ENCODE data around the gene TMEM209. TPM values are rescaled to one million over a fixed set of nuclear protein-coding genes. Genes with fewer than 3 reads are reported as not detected.

TMEM209 gene
- total RNA-seq, 2 donors from 2014 or later: 7.6 to 12.2 TPM

DNA sequence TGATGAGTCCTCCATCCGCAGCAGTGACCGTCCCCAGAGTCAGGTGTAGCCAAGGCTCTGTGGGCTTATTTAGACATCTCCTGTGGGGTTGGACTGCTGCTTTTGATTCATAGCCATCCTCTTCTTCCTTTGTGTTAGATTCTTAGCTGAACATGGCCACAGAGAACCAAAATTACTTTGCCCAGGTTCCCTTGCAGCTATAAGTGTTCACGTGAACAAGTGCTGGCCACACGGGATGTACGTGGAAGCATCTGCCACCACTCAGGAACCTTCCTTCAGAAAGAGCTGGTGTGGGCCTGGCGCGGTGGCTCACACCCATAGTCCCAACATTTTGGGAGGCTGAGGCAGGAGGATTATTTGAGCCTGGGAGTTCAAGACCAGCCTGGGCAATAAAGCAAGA, 49.1 kb downstream of the TMEM209 start:
- WGBS, 2 donors: 98 to 99% methylated on average over 7 of the region's 7 CpGs
- peaks cover 20% of the 10 kb centered on the region for H3K4me1 ChIP-seq
- no peak for TF ChIP-seq POLR2A (IDR thresholded peaks at IDR 0.05)
- TF ChIP-seq, protein P1, sequence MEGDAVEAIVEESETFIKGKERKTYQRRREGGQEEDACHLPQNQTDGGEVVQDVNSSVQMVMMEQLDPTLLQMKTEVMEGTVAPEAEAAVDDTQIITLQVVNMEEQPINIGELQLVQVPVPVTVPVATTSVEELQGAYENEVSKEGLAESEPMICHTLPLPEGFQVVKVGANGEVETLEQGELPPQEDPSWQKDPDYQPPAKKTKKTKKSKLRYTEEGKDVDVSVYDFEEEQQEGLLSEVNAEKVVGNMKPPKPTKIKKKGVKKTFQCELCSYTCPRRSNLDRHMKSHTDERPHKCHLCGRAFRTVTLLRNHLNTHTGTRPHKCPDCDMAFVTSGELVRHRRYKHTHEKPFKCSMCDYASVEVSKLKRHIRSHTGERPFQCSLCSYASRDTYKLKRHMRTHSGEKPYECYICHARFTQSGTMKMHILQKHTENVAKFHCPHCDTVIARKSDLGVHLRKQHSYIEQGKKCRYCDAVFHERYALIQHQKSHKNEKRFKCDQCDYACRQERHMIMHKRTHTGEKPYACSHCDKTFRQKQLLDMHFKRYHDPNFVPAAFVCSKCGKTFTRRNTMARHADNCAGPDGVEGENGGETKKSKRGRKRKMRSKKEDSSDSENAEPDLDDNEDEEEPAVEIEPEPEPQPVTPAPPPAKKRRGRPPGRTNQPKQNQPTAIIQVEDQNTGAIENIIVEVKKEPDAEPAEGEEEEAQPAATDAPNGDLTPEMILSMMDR (IDR thresholded peaks at IDR 0.05): no peak
- no peaks in the 10 kb centered on the region for H3K9me3 ChIP-seq
- no peak overlapping the region for H3K4me3 ChIP-seq
- H3K36me3 ChIP-seq (replicated peaks in 1 of 2; ENCODE audit: insufficient read depth in 1 of 2, low read depth in 2 of 2): no peaks in the 10 kb centered on the region
- H3K27ac ChIP-seq: no peak overlapping the region
- H3K27me3 ChIP-seq: no peaks in the 10 kb centered on the region
- no peak for DNase-seq
- intact Hi-C loops (cut with DNase I): no loop called here
- ATAC-seq: no peak

DNA sequence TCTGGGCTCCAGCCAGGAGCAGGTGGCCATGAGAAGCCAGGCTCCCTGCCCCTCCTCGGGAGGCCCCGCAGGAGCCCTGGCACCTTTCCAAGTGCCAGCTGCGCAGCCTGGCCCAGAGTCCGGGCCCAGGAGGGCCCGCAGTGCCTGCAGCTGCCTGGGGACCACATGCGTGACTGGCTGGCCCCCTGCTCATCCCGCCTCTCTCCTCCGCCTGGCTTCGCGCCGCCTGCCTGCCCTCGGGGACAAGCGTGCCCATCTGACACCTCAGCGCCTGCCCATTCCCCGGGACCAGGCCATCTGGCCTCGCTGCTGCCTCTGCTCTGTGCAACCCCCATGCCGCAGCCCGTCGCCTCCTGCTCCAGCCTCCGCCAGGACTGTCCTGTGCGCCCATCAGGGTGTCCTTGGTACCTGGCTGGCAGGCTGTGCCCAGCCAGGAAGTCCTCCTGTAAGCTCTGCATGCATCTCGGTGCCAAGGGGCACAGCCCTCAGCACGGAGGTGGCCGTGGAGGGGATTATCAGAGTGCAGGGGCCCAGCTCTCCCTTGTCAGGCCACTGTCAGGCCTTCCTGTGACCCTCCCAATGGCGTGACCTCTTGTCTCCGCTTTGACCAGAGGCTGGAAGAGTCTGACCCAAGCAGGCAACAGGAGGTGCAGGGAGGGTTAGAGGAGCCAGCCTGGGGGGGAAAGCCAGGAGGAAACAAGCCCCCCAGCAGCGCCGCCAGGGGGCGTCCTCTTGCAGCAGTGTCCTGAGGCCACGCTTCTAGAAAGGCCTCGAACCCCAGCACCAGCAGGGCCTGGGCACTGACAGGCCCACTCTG, 50.5 kb downstream of the TMEM209 start:
- Histone ChIP-seq H3K36me3 (replicated peaks in 1 of 2; ENCODE audit: insufficient read depth in 1 of 2, low read depth in 2 of 2) (no peaks in the 10 kb centered on the region), H3K4me1 (peaks cover 28% of the 10 kb centered on the region), H3K9me3 (no peaks in the 10 kb centered on the region), H3K4me3 (no peak overlapping the region), H3K27me3 (no peaks in the 10 kb centered on the region), H3K27ac (peak overlapping the region; percentile 60 to 78 (median 66))
- TF ChIP-seq POLR2A (IDR thresholded peaks at IDR 0.05): peak in 1 of 3 donors; percentile 14
- TF ChIP-seq, protein P1 (IDR thresholded peaks at IDR 0.05): no peak
- WGBS, 2 donors: 39 to 77% methylated on average over 4 to 31 of the region's 31 CpGs
- intact Hi-C loops (cut with DNase I): no loop called here
- peak; percentile 68 to 91 (median 85) for DNase-seq
- ATAC-seq: peak; percentile 76

DNA sequence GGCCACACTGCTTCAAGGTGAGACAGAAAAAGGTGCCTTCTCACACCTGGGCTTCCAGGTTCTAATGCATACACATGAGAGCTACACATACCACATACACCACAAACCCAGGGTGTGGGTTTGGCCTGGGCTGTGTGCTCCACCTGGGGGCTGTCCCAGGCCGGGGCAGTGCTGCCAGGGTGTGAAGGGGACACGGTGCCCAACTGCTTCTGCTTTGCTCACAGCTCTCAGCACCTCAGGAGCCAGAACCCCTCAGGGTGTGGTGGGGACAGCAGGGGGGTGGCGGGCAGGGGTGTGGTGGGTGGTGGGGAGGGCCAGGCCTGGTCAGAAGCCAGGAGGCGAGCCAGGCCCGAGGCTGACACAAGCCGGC, 51.1 kb downstream of the TMEM209 start:
- no peaks in the 10 kb centered on the region for H3K36me3 ChIP-seq (replicated peaks in 1 of 2; ENCODE audit: insufficient read depth in 1 of 2, low read depth in 2 of 2)
- ATAC-seq (peak; percentile 70), DNase-seq (peak in 1 of 4 donors; percentile 68)
- no peak overlapping the region for H3K4me3 ChIP-seq
- H3K4me1 ChIP-seq: peaks cover 33% of the 10 kb centered on the region
- intact Hi-C loops (cut with DNase I): no loop called here
- peak overlapping the region; percentile 60 to 78 (median 66) for H3K27ac ChIP-seq
- H3K27me3 ChIP-seq: no peaks in the 10 kb centered on the region
- TF ChIP-seq POLR2A (IDR thresholded peaks at IDR 0.05): no peak
- TF ChIP-seq, protein P1 (IDR thresholded peaks at IDR 0.05): peak in 3 of 7 experiments; percentile 10 to 43 (median 29)
- WGBS, 2 donors: 14% methylated on average over 6 of the region's 6 CpGs; no CpG with 5 or more reads in 1 of the 2 donors
- H3K9me3 ChIP-seq: no peaks in the 10 kb centered on the region

DNA sequence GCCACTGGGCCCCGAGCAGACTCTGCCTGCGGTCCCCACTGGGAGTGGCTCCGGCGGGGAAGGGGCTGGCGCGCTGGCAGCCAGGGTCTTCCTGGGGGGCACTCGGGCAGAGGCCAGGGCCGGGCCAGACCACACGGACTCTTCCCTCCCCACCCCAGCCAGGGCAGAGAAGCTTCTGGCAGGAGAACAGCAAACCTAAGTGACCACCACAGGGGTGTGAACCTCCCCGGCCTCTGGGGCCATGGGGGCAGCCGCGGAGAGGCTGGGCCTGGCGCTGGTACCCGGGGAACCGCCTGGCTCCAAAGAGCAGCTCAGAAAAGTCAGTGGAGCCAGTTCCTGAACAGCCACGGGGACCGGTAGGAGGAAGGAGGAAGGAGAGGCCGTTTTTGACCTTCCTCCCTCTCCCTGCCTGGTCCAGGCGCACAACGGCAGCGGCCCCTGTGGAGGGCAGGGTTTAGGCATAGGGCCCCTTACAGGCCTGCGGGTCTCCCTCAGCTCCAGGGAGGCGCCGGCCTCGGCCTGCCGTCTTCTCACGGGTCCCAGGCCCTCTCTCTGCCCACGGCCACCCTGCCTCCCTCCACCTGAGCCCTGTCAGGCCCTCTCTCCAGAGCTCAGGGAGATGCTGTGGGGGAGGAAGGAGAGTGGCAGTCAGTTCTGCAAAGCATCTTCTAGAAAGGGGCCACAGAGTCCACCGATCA, 51.8 kb downstream of the TMEM209 start:
- Histone ChIP-seq H3K4me3 (no peak overlapping the region), H3K36me3 (replicated peaks in 1 of 2; ENCODE audit: insufficient read depth in 1 of 2, low read depth in 2 of 2) (no peaks in the 10 kb centered on the region), H3K27ac (peak overlapping the region; percentile 60 to 78 (median 66)), H3K27me3 (no peaks in the 10 kb centered on the region), H3K9me3 (no peaks in the 10 kb centered on the region), H3K4me1 (peaks cover 33% of the 10 kb centered on the region)
- TF ChIP-seq POLR2A (IDR thresholded peaks at IDR 0.05): no peak
- TF ChIP-seq, protein P1 (IDR thresholded peaks at IDR 0.05): no peak
- intact Hi-C loops (cut with DNase I): no loop called here
- DNase-seq (no peak), ATAC-seq (no peak)
- WGBS, 2 donors: 78 to 81% methylated on average over 21 to 28 of the region's 29 CpGs

Measured in body of pancreas (tissue), 4 donors.